GM18907 (cell line): Measurements from ENCODE around the gene SLC66A1.

ENCODE experiments used
- ATAC-seq: cut with Tn5 transposase; IDR thresholded peaks from one replicate; pipeline ENCODE4 v1.9.1; 2021; ENCODE audit warnings: mild to moderate bottlenecking, moderate library complexity; ENCODE audit not compliant: unreplicated experiment

Gene SLC66A1

GRCh38 chr1:19342062-19342750 lies 30.1 kb downstream of the SLC66A1 start:
- ATAC-seq, result no peak

GRCh38 chr1:19342894-19343616 lies 30.9 kb downstream of the SLC66A1 start:
- no peak for ATAC-seq

- ATAC-seq, result no peak
Measured at GRCh38 chr1:19343617-19344350, 31.7 kb downstream of the SLC66A1 start.

DNA sequence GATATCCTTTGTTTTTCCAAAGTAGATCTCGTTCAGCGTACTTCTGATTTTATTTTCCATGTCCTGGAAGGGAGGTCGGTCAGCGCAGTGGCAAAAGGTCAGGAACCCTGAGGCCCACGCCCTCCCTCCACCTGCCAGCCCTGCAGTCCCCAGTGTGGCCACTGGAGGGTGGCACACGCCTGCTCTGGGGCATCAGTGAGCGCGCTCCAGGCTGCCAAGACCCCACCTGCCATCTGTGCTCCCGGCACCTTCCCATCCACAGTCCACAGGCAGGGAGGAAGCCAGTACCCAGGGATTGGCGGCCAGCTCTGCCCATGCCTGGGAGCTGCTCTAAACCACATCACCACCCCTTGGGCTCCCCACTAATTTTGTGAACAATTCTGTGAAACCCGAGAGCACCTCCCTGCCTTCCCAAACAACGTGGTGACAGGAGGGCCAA lies 32.3 kb downstream of the SLC66A1 start:
- no peak for ATAC-seq

DNA sequence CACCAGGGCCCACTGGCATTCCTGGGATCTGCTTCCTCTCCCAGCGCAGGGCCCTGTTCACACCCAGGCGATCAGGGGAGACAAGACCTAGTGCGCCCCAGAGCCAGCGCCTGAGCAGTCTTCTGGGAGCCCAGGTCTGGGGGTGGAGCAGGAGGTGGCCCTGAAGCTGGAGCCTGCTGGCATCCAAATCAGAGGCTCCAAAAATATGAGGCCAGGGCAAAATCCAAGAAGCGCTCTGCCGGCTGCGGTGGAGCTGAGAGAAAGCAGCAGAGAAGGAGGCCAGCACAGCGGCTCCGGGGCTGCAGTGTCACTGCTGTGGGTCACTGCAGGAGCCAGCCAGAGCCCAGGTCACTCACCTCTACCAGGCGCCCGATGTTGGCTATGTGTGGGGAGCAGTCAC lies 32.7 kb downstream of the SLC66A1 start:
- no peak for ATAC-seq

GRCh38 chr1:19345391-19345790 lies 33.3 kb downstream of the SLC66A1 start:
- no peak for ATAC-seq

DNA sequence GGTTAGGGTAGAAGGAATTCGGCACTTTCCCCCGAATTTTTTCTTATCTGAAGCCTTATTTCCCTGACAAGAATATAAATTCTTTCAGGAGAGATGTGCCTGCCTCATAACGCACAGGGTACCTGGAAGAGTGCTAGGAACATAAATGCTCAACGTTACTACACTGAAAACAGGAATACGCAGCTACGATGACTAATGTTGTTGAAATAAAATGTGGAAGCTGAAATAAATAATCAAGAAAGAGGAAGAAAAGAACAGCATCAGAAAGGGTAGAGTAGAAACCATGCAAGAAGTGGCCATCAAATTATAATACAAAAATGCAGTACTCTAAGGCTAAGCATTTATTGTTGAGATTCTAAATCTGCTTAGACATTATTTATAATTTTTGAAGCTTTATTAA lies 33.9 kb downstream of the SLC66A1 start:
- ATAC-seq, result no peak

GRCh38 chr1:19347533-19348172 lies 35.5 kb downstream of the SLC66A1 start:
- no peak for ATAC-seq

DNA sequence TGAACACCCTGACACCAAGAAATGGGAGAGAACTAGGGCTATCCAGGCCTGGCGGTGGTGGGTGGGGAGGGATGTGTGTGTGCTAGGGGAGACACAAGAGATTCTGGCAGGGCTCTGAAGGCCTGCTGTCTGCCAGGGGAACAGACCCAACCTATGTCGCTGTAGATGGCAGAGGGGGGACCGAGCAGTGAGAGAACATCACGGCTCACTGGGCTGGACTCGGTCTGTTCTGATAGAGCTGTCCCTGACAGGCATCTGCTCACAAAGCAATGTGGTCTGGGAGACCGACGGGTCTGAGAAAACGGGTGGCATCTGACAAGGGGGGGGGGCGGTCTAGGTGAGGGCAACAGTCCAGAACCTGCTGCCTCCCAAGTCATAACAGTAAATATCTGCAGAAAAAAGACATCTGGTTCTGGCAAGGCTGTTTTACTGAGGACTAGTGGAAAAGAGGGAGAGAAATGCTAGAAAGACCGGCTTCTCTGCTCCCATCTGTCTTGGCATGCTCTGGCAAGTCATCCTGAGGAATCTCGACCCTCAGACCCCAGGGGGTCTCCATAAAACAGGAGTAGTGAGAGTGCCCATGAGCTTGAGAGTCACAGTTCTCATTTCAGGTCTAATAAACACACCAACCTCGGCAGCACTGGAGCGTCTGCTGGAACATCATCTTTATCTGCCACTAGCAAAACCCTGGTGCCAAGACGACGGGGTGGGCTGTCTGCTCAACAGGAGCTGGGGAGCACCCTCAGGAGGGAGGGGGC lies 36.5 kb downstream of the SLC66A1 start:
- ATAC-seq, result no peak

DNA sequence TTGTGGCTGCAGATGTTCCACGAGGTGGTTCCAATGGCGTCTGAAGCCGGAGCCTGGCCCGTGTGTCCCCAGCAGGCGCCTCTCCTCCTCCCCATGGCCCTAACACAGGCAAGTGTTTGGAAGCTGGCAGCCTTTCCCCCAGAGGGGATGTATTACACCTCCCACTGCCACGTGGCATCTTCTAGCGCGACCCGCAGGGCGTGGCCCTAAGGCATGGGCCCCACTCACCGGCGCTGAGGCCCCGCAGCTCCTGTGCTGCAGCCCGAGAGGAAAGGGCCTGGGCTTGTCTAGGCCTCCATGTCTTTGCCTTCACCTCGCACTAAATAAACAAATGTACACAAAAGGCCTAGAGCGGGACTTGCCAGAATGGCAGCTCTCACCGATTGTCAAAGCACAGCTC lies 37.9 kb downstream of the SLC66A1 start:
- no peak for ATAC-seq

DNA sequence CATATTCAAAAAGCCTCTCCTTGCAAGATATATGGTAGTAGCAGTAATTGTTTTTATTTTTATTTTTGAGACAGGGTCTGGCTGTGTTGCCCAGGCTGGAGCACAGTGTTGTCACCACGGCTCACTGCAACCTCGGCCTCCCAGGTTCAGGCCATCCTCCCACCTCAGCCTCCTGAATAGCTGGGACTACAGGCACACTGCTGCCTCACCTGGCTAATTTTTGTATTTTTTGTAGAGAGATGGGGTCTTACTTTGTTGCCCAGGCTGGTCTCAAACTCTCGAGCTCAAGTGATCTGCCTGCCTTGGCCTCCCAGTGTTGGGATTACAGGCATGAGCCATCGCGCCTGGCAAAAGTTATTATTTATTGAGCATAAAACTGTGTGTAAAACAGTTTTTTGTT lies 38.4 kb downstream of the SLC66A1 start:
- no peak for ATAC-seq

GRCh38 chr1:19351873-19352272 lies 39.7 kb downstream of the SLC66A1 start:
- no peak for ATAC-seq

DNA sequence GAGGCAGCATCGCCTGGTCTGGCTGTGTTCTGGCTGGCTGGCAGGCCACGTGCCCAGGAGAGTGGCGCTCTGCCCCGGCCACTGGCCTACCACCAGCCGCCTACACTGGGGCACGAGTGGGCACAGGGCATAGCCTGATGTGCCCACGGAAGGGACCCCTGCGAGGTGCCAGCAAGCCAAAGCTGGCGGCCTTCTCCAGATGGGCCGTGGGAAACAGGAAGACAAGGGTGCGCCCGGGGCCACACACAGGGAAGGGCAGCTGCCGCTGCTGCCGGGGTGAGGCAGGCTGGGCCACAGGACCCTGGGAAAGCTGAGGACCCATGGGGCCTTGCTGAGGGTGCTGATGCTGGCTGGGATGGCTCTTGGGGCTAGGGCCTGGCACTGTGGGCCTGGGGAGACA lies 40.7 kb downstream of the SLC66A1 start:
- no peak for ATAC-seq

GRCh38 chr1:19353596-19353995 lies 41.5 kb downstream of the SLC66A1 start:
- no peak for ATAC-seq

DNA sequence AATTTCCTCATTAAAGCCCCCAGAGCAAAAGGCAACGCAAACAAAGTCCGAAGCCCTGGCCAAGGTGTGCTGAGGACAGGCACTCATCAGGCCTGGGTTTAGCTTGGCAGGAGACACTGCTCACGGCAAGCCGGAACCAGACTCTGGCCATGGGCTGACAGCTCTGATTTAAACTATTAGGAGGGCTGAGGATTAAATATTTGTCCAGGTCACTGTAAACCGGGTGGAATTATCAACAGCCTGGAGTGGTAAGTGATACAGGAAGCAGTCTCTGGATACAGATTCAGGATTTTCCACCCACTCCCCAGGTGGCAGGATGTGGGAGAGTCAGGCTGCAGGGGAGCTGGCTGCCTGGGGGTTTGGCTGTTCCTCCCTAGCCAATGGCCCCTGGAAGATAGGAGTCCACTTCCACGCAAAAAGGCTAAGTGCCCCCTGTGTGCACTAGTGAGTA lies 42.4 kb downstream of the SLC66A1 start:
- ATAC-seq, result no peak

DNA sequence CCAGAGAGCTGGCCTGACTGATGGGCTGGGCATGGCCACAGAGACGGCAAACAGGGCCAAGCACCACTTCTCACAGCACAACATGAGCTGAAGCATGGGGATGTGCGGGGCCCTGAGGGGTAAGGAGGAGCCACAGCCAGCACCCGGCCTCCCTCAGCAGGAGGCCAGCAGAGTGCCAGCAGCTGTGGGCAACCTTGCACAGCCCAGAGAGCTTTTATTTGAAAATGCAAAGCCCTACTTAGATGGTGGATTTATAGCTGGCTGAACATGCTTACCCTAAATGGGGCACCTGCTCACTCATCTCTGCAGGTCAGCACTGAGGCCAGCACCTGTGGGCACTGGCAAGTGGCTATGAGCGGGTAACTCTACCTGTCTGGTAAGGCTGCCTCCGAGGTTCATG lies 44.1 kb downstream of the SLC66A1 start:
- ATAC-seq, result no peak

DNA sequence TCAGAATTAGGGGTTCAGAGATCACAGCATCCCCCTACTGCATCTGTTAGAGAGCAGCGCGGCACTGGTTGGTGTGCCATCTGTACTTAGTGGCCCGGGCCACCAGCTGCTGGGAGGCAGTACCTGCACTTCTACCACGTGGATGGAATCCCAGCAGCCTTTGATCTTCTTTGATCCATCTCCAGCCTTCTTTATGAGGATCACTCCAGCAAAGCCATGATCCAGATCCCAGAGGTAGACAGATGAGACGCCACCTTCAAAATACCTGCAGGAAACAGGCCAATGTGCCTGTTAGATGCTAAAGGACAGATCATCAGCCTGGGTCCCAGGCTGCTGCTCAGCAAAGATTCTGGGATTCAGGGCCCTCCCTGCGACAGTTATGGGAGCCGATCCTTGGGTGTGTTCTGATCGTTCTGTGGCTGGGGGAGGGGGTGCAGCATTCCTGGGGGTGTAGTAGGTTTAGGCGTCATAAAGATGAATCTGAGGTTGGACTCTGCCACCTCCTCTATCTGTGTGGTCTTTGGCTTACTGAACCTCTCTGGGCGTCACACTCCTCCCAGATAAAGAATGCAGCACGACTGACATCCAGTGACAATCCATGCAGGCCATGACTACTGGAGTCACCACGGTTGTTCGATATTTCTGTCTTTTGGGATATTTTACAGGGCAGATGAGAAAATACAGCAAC lies 45.3 kb downstream of the SLC66A1 start:
- ATAC-seq, result no peak

- no peak for ATAC-seq
Measured at GRCh38 chr1:19358710-19359109, 46.6 kb downstream of the SLC66A1 start.

GRCh38 chr1:19359357-19359756 lies 47.2 kb downstream of the SLC66A1 start:
- no peak for ATAC-seq

- no peak for ATAC-seq
Measured at GRCh38 chr1:19360016-19360415, 47.9 kb downstream of the SLC66A1 start.
